Astrocyte (in vitro differentiated cells and primary cell): ENCODE data around the gene NDUFB2. TPM values are rescaled to one million over a fixed set of nuclear protein-coding genes. Genes with fewer than 3 reads are reported as not detected.

Experiments used
- DNase-seq: peaks from one replicate; pipeline ENCODE4 v3.0.0-alpha.2; 2010; ENCODE audit warnings: low read depth
- FAIRE-seq: peaks from 2 replicates; lab custom pipeline; 2011; peaks lifted over from hg19 to GRCh38; lab: Jason Lieb, UNC
- H2AFZ ChIP-seq: 2 replicates; pipeline ENCODE4 v1.6.0; 2012; ENCODE audit warnings: low read depth, low read length, inconsistent platforms
- H3K27ac ChIP-seq: 2 replicates; pipeline ENCODE4 v1.5.1; 2011; ENCODE audit warnings: low read depth, low read length, inconsistent platforms
- H3K27me3 ChIP-seq: 2 replicates; pipeline ENCODE4 v1.6.0; 2011; ENCODE audit warnings: low read length, inconsistent platforms; ENCODE audit not compliant: insufficient read depth
- H3K36me3 ChIP-seq: 2 replicates; pipeline ENCODE4 v1.5.1; 2011; ENCODE audit warnings: low read length, inconsistent platforms; ENCODE audit not compliant: insufficient read depth
- H3K4me1 ChIP-seq: 2 replicates; pipeline ENCODE4 v1.5.1; 2011; ENCODE audit warnings: low read length, inconsistent platforms; ENCODE audit not compliant: insufficient read depth
- H3K4me2 ChIP-seq: 2 replicates; pipeline ENCODE4 v1.6.0; 2012; ENCODE audit warnings: low read length, inconsistent platforms
- H3K4me3 ChIP-seq: 2 replicates; pipeline ENCODE4 v1.5.1; 2011; ENCODE audit warnings: low read depth, mild to moderate bottlenecking, low read length, inconsistent platforms; ENCODE audit not compliant: insufficient read depth
- H3K79me2 ChIP-seq: 2 replicates; pipeline ENCODE4 v1.6.0; 2012; ENCODE audit warnings: mild to moderate bottlenecking, low read length, inconsistent platforms; ENCODE audit not compliant: insufficient read depth
- H3K9ac ChIP-seq: 2 replicates; pipeline ENCODE4 v1.6.0; 2012; ENCODE audit warnings: mild to moderate bottlenecking, low read length, inconsistent platforms
- H3K9me3 ChIP-seq: 2 replicates; pipeline ENCODE4 v1.5.1; 2012; ENCODE audit warnings: low read depth, mild to moderate bottlenecking, low read length, inconsistent platforms; ENCODE audit not compliant: insufficient read depth
- H4K20me1 ChIP-seq: 2 replicates; pipeline ENCODE4 v1.6.0; 2012; ENCODE audit warnings: low read length, inconsistent platforms; ENCODE audit not compliant: insufficient read depth
- H3K27ac Mint-ChIP-seq: one replicate; pipeline ENCODE4 v1.8.0; 2021; ENCODE audit warnings: mild to moderate bottlenecking, mixed read lengths; ENCODE audit not compliant: unreplicated experiment
- H3K27me3 Mint-ChIP-seq: one replicate; pipeline ENCODE4 v1.8.0; 2021; ENCODE audit warnings: low read depth, mixed read lengths; ENCODE audit not compliant: unreplicated experiment
- H3K36me3 Mint-ChIP-seq: one replicate; pipeline ENCODE4 v1.8.0; 2021; ENCODE audit warnings: low read depth, mixed read lengths; ENCODE audit not compliant: unreplicated experiment
- H3K4me1 Mint-ChIP-seq: one replicate; pipeline ENCODE4 v1.8.0; 2021; ENCODE audit warnings: low read depth, mixed read lengths; ENCODE audit not compliant: unreplicated experiment
- H3K4me3 Mint-ChIP-seq: one replicate; pipeline ENCODE4 v1.8.0; 2021; ENCODE audit warnings: mild to moderate bottlenecking, moderate library complexity, mixed read lengths; ENCODE audit not compliant: unreplicated experiment
- H3K9me3 Mint-ChIP-seq: one replicate; pipeline ENCODE4 v1.8.0; 2021; ENCODE audit warnings: mild to moderate bottlenecking, mixed read lengths; ENCODE audit not compliant: unreplicated experiment
- CTCF ChIP-seq: IDR thresholded peaks from 2 replicates; pipeline ENCODE4 v1.5.1; 2011; ENCODE audit warnings: low read depth, mild to moderate bottlenecking, inconsistent platforms, low read length, moderate library complexity; ENCODE audit not compliant: insufficient read depth
- EZH2 ChIP-seq: IDR thresholded peaks from 2 replicates; pipeline ENCODE4 v1.6.1; 2012; ENCODE audit warnings: mild to moderate bottlenecking, low read length, inconsistent platforms; ENCODE audit not compliant: insufficient read depth
- total RNA-seq: library from RNA; stranded (reverse); gene quantifications from 2 replicates; pipeline ENCODE4 v1.2.1, GENCODE V29; 2021

NDUFB2 gene
- total RNA-seq, 1 donor from 2014 or later: 254 TPM

- Mint-ChIP-seq H3K4me3 (no peak overlapping the region), H3K27ac (no peak overlapping the region), H3K36me3 (peaks cover 7% of the 10 kb centered on the region), H3K27me3 (no peaks in the 10 kb centered on the region), H3K4me1 (peaks cover 15% of the 10 kb centered on the region), H3K9me3 (peaks cover 2% of the 10 kb centered on the region)
- H3K9ac ChIP-seq: no peak overlapping the region
- no peaks in the 10 kb centered on the region for H3K27me3 ChIP-seq
- H3K4me2 ChIP-seq: no peak overlapping the region
- TF ChIP-seq CTCF: no peak
- TF ChIP-seq EZH2: no peak
- peaks cover 20% of the 10 kb centered on the region for H4K20me1 ChIP-seq
- no peak overlapping the region for H3K4me3 ChIP-seq
- H3K9me3 ChIP-seq: no peaks in the 10 kb centered on the region
- peaks cover 8% of the 10 kb centered on the region for H3K4me1 ChIP-seq
- H2AFZ ChIP-seq: no peak overlapping the region
- no peak for FAIRE-seq
- no peak overlapping the region for H3K27ac ChIP-seq
- no peak for DNase-seq
- peaks cover 29% of the 10 kb centered on the region for H3K79me2 ChIP-seq
- no peaks in the 10 kb centered on the region for H3K36me3 ChIP-seq
These were observed 1.9 kb upstream of the NDUFB2 start for GRCh38 chr7:140694592-140694991.

GRCh38 chr7:140695381-140695780 lies 1.1 kb upstream of the NDUFB2 start:
- FAIRE-seq (no peak), DNase-seq (no peak)
- Histone ChIP-seq H3K36me3 (no peaks in the 10 kb centered on the region), H3K27ac (no peak overlapping the region), H3K4me2 (no peak overlapping the region), H3K9me3 (no peaks in the 10 kb centered on the region), H3K9ac (no peak overlapping the region), H2AFZ (no peak overlapping the region), H3K79me2 (peaks cover 37% of the 10 kb centered on the region), H3K4me3 (no peak overlapping the region), H3K4me1 (peaks cover 8% of the 10 kb centered on the region), H3K27me3 (no peaks in the 10 kb centered on the region), H4K20me1 (peaks cover 26% of the 10 kb centered on the region)
- Mint-ChIP-seq H3K9me3 (peaks cover 2% of the 10 kb centered on the region), H3K36me3 (peaks cover 7% of the 10 kb centered on the region), H3K27me3 (no peaks in the 10 kb centered on the region), H3K27ac (no peak overlapping the region), H3K4me1 (peaks cover 17% of the 10 kb centered on the region), H3K4me3 (peak overlapping the region; percentile 57)
- TF ChIP-seq EZH2 (no peak), CTCF (no peak)

GRCh38 chr7:140696024-140696679 lies 356 bp upstream of the NDUFB2 start:
- H3K36me3 ChIP-seq: no peaks in the 10 kb centered on the region
- FAIRE-seq (no peak), DNase-seq (peak; percentile 79)
- peak overlapping the region; percentile 98 for H3K4me3 Mint-ChIP-seq
- peaks cover 44% of the 10 kb centered on the region for H3K79me2 ChIP-seq
- peaks cover 17% of the 10 kb centered on the region for H3K4me1 Mint-ChIP-seq
- peak overlapping the region; percentile 81 for H3K4me2 ChIP-seq
- H3K4me1 ChIP-seq: peaks cover 8% of the 10 kb centered on the region
- no peaks in the 10 kb centered on the region for H3K27me3 ChIP-seq
- peak overlapping the region; percentile 99 for H3K27ac Mint-ChIP-seq
- no peaks in the 10 kb centered on the region for H3K27me3 Mint-ChIP-seq
- peak overlapping the region; percentile 86 for H3K4me3 ChIP-seq
- peak overlapping the region; percentile 96 for H2AFZ ChIP-seq
- peaks cover 7% of the 10 kb centered on the region for H3K36me3 Mint-ChIP-seq
- no peaks in the 10 kb centered on the region for H3K9me3 ChIP-seq
- H3K9me3 Mint-ChIP-seq: peaks cover 2% of the 10 kb centered on the region
- no peak for TF ChIP-seq EZH2
- no peak for TF ChIP-seq CTCF
- H3K27ac ChIP-seq: peak overlapping the region; percentile 91
- H3K9ac ChIP-seq: peak overlapping the region; percentile 88
- peaks cover 27% of the 10 kb centered on the region for H4K20me1 ChIP-seq
